ENCODE data around the gene CHODL. TPM values are rescaled to one million over a fixed set of nuclear protein-coding genes. Genes with fewer than 3 reads are reported as not detected.

The CHODL gene
- total and polyA plus RNA-seq, 2 donors (not counting 3 experiments of a cell fraction or from before 2014, with no cell fraction given): not detected

- Histone ChIP-seq H3K36me3 (ENCODE audit: control insufficient read depth in 2 of 2, extremely low read depth in 1 of 2, insufficient read depth in 2 of 2, low read length in 2 of 2) (no peaks in the 10 kb centered on the region), H2AFZ (ENCODE audit: low read depth, low read length) (no peak overlapping the region), H3K79me2 (ENCODE audit: control insufficient read depth, insufficient read depth, low read length) (no peaks in the 10 kb centered on the region), H3K9me1 (replicated peaks; ENCODE audit: control insufficient read depth, extremely low read depth, insufficient read depth, low read length) (no peaks in the 10 kb centered on the region), H3K27ac (ENCODE audit: insufficient read depth, low read depth, low read length) (no peak overlapping the region), H3K4me1 (ENCODE audit: control insufficient read depth, extremely low read depth, insufficient read depth, low read length) (no peaks in the 10 kb centered on the region), H3K9me3 (replicated peaks; ENCODE audit: control insufficient read depth, insufficient read depth, low read length) (no peaks in the 10 kb centered on the region), H3K4me2 (ENCODE audit: insufficient read depth, low read length) (no peak overlapping the region), H3K4me3 (replicated peaks in 1 of 3; ENCODE audit: insufficient read depth in 1 of 3, low read depth in 1 of 3, low read length in 3 of 3) (no peak overlapping the region), H4K20me1 (replicated peaks; ENCODE audit: control insufficient read depth, extremely low read depth, insufficient read depth, low read length) (no peaks in the 10 kb centered on the region), H3K9ac (replicated peaks; ENCODE audit: extremely low read depth, insufficient read depth, low read length) (no peak overlapping the region), H3K27me3 (ENCODE audit: control insufficient read depth in 2 of 2, insufficient read depth in 2 of 2, low read length in 2 of 2) (no peaks in the 10 kb centered on the region)
- intact Hi-C loops (cut with micrococcal nuclease) (no loop called here), dilution Hi-C loops (cut with MboI; ENCODE audit: extremely low pct_ligation_motif_present, low sequenced_read_pairs) (no loop called here)
- no TSS peak for BruUV-seq (replicated peaks)
- FAIRE-seq (no peak), DNase-seq (ENCODE audit: low read depth, low spot score) (no peak)
- ChIA-PET CTCF (interaction anchor here (0.7 to 2.4 kb wide), 3 partner anchors 13 to 212 kb away, joined by 3 to 10 read pairs (median 3); no protein-coding TSS in a partner anchor), POLR2A (no interaction called here)
- TF ChIP-seq FOS (IDR thresholded peaks at IDR 0.05; ENCODE audit: borderline replicate concordance, insufficient read depth, low read length) (no peak), POLR2AphosphoS5 (IDR thresholded peaks at IDR 0.05; ENCODE audit: insufficient read depth, low read depth, low read length) (no peak)
- TF ChIP-seq, protein P1, sequence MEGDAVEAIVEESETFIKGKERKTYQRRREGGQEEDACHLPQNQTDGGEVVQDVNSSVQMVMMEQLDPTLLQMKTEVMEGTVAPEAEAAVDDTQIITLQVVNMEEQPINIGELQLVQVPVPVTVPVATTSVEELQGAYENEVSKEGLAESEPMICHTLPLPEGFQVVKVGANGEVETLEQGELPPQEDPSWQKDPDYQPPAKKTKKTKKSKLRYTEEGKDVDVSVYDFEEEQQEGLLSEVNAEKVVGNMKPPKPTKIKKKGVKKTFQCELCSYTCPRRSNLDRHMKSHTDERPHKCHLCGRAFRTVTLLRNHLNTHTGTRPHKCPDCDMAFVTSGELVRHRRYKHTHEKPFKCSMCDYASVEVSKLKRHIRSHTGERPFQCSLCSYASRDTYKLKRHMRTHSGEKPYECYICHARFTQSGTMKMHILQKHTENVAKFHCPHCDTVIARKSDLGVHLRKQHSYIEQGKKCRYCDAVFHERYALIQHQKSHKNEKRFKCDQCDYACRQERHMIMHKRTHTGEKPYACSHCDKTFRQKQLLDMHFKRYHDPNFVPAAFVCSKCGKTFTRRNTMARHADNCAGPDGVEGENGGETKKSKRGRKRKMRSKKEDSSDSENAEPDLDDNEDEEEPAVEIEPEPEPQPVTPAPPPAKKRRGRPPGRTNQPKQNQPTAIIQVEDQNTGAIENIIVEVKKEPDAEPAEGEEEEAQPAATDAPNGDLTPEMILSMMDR (IDR thresholded peaks at IDR 0.05; ENCODE audit: extremely low read depth in 1 of 2, insufficient read depth in 1 of 2, low read depth in 1 of 2, low read length in 2 of 2): no peak
Observed at GRCh38 chr21:18252680-18253079, 8.0 kb downstream of the CHODL start.

DNA sequence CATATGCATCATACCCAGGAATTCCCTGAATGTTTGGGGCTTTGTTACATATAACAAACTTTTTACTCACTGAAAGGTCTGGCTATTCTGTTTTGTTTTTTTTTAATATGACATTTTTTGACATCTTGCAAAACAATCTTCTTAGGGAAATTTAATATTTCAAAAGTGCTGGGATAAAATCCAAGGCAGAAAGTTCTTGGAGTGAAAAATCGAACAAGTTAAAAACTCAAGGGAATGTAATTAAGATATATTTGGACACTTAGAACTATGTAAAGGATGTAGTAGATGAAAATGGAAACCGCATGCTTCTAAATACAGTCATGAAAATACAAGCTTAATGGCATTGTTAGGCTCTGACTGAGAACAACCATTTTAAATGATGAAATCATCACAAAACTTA lies 8.6 kb downstream of the CHODL start:
- no peak overlapping the region for H2AFZ ChIP-seq (ENCODE audit: low read depth, low read length)
- POLR2A ChIA-PET: no interaction called here
- H3K79me2 ChIP-seq (ENCODE audit: control insufficient read depth, insufficient read depth, low read length): no peaks in the 10 kb centered on the region
- H3K27ac ChIP-seq (ENCODE audit: insufficient read depth, low read depth, low read length): no peak overlapping the region
- H3K4me3 ChIP-seq (replicated peaks in 1 of 3; ENCODE audit: insufficient read depth in 1 of 3, low read depth in 1 of 3, low read length in 3 of 3): no peak overlapping the region
- FAIRE-seq (no peak), DNase-seq (ENCODE audit: low read depth, low spot score) (no peak)
- CTCF ChIA-PET: interaction anchor here (1.1 to 2.4 kb wide), 2 partner anchors 14 to 212 kb away, joined by 3 to 10 read pairs; no protein-coding TSS in a partner anchor
- H4K20me1 ChIP-seq (replicated peaks; ENCODE audit: control insufficient read depth, extremely low read depth, insufficient read depth, low read length): no peaks in the 10 kb centered on the region
- intact Hi-C loops (cut with micrococcal nuclease): no loop called here
- BruUV-seq (replicated peaks): no TSS peak
- dilution Hi-C loops (cut with MboI; ENCODE audit: extremely low pct_ligation_motif_present, low sequenced_read_pairs): no loop called here
- H3K9me1 ChIP-seq (replicated peaks; ENCODE audit: control insufficient read depth, extremely low read depth, insufficient read depth, low read length): no peaks in the 10 kb centered on the region
- no peak overlapping the region for H3K9ac ChIP-seq (replicated peaks; ENCODE audit: extremely low read depth, insufficient read depth, low read length)
- no peak overlapping the region for H3K4me2 ChIP-seq (ENCODE audit: insufficient read depth, low read length)
- TF ChIP-seq POLR2AphosphoS5 (IDR thresholded peaks at IDR 0.05; ENCODE audit: insufficient read depth, low read depth, low read length): no peak
- no peak for TF ChIP-seq MYC (IDR thresholded peaks at IDR 0.05; ENCODE audit: low read depth, low read length)
- TF ChIP-seq JUN (IDR thresholded peaks at IDR 0.05; ENCODE audit: borderline replicate concordance, insufficient read depth, insufficient read length, low read depth): no peak
- TF ChIP-seq, protein P1 (IDR thresholded peaks at IDR 0.05; ENCODE audit: extremely low read depth in 1 of 2, insufficient read depth in 1 of 2, low read depth in 1 of 2, low read length in 2 of 2): no peak
- TF ChIP-seq POLR2A (IDR thresholded peaks at IDR 0.05; ENCODE audit: low read depth, low read length): no peak
- no peak for TF ChIP-seq MAX (IDR thresholded peaks at IDR 0.05; ENCODE audit: insufficient read depth, insufficient read length)
- no peak for TF ChIP-seq GATA2 (IDR thresholded peaks at IDR 0.05; ENCODE audit: insufficient read depth, insufficient read length, low read depth, low read length)
- no peak for TF ChIP-seq FOS (IDR thresholded peaks at IDR 0.05; ENCODE audit: borderline replicate concordance, insufficient read depth, low read length)
- no peak for TF ChIP-seq EZH2 (IDR thresholded peaks at IDR 0.05; ENCODE audit: borderline replicate concordance, low read depth, low read length, severe bottlenecking)
- H3K4me1 ChIP-seq (ENCODE audit: control insufficient read depth, extremely low read depth, insufficient read depth, low read length): no peaks in the 10 kb centered on the region
- no peaks in the 10 kb centered on the region for H3K36me3 ChIP-seq (ENCODE audit: control insufficient read depth in 2 of 2, extremely low read depth in 1 of 2, insufficient read depth in 2 of 2, low read length in 2 of 2)
- H3K27me3 ChIP-seq (ENCODE audit: control insufficient read depth in 2 of 2, insufficient read depth in 2 of 2, low read length in 2 of 2): no peaks in the 10 kb centered on the region
- H3K9me3 ChIP-seq (replicated peaks; ENCODE audit: control insufficient read depth, insufficient read depth, low read length): no peaks in the 10 kb centered on the region
